Mesendoderm (in vitro differentiated cells): ENCODE measurements around the gene CADPS2.
A peak's percentile ranks its signal among the peaks of the same experiment; 100 is the strongest.

ENCODE experiments used
- DNase-seq: peaks from one replicate; pipeline ENCODE4 v3.0.0; 2013
- H2AK5ac ChIP-seq: 2 replicates; pipeline ENCODE4 v1.6.1; 2013; ENCODE audit warnings: low read length, inconsistent platforms
- H2BK120ac ChIP-seq: 2 replicates; pipeline ENCODE4 v1.6.1; 2013; ENCODE audit warnings: low read depth, mild to moderate bottlenecking, low read length, moderate library complexity, mixed read lengths
- H2BK15ac ChIP-seq: replicated peaks from 2 replicates; pipeline ENCODE4 v1.6.1; 2013; ENCODE audit warnings: low read depth, mild to moderate bottlenecking, moderate library complexity
- H2BK5ac ChIP-seq: 2 replicates; pipeline ENCODE4 v1.6.1; 2013; ENCODE audit warnings: low read length, inconsistent platforms
- H3K18ac ChIP-seq: 2 replicates; pipeline ENCODE4 v1.6.1; 2013; ENCODE audit warnings: mild to moderate bottlenecking, low read length, mixed read lengths
- H3K23ac ChIP-seq: one replicate; pipeline ENCODE4 v1.6.1; 2013; ENCODE audit warnings: low read length
- H3K27ac ChIP-seq: 2 replicates; pipeline ENCODE4 v1.5.1; 2013; ENCODE audit warnings: low read depth, mild to moderate bottlenecking, inconsistent platforms, low read length, moderate library complexity
- H3K27me3 ChIP-seq: 2 replicates; pipeline ENCODE4 v1.6.1; 2013; ENCODE audit warnings: low read length, control low read depth, mild to moderate bottlenecking, inconsistent platforms; ENCODE audit not compliant: insufficient read depth, poor library complexity
- H3K36me3 ChIP-seq: 2 replicates; pipeline ENCODE4 v1.6.1; 2013; ENCODE audit warnings: low read length, inconsistent platforms; ENCODE audit not compliant: control insufficient read depth, insufficient read depth
- H3K4ac ChIP-seq: one replicate; pipeline ENCODE4 v1.6.1; 2013; ENCODE audit warnings: low read depth, mild to moderate bottlenecking, low read length, moderate library complexity
- H3K4me1 ChIP-seq: 2 replicates; pipeline ENCODE4 v1.6.1; 2013; ENCODE audit warnings: low read depth, low read length, inconsistent platforms; ENCODE audit not compliant: control insufficient read depth
- H3K4me2 ChIP-seq: 2 replicates; pipeline ENCODE4 v1.6.1; 2013; ENCODE audit warnings: low read length
- H3K4me3 ChIP-seq: 2 replicates; pipeline ENCODE4 v1.5.1; 2013; ENCODE audit warnings: mild to moderate bottlenecking, low read length
- H3K56ac ChIP-seq: one replicate; pipeline ENCODE4 v1.6.1; 2013; ENCODE audit warnings: low read length
- H3K79me1 ChIP-seq: 2 replicates; pipeline ENCODE4 v1.6.1; 2013; ENCODE audit warnings: low read length, inconsistent platforms
- H3K79me2 ChIP-seq: 2 replicates; pipeline ENCODE4 v1.6.1; 2013; ENCODE audit warnings: mild to moderate bottlenecking, low read length; ENCODE audit not compliant: control insufficient read depth, insufficient read depth
- H3K9ac ChIP-seq: 2 replicates; pipeline ENCODE4 v1.6.1; 2013; ENCODE audit warnings: low read length, inconsistent platforms
- H4K5ac ChIP-seq: one replicate; pipeline ENCODE4 v1.6.1; 2013; ENCODE audit warnings: low read length
- H4K8ac ChIP-seq: one replicate; pipeline ENCODE4 v1.6.1; 2013; ENCODE audit warnings: low read depth, mild to moderate bottlenecking, control low read depth, low read length, moderate library complexity
- WGBS: extraction: QIAGEN DNeasy Blood & Tissue Kit; methylation state at CpG from one replicate; pipeline ENCODE4 v1.1.7; 2013; ENCODE audit warnings: low lambda C conversion rate, missing lambda C conversion rate; ENCODE audit not compliant: insufficient coverage; ENCODE audit errors: extremely low coverage; 5-methylcytosine and 5-hydroxymethylcytosine counted together

Gene CADPS2

GRCh38 chr7:122412441-122412840 is 473.8 kb downstream of the CADPS2 start:
- H3K4ac ChIP-seq = no peak overlapping the region
- no peak overlapping the region for H3K27ac ChIP-seq
- H3K9ac ChIP-seq = no peak overlapping the region
- H3K27me3 ChIP-seq = no peaks in the 10 kb centered on the region
- H3K4me1 ChIP-seq = peaks cover 2% of the 10 kb centered on the region
- H4K5ac ChIP-seq = no peak overlapping the region
- H3K4me2 ChIP-seq = no peak overlapping the region
- WGBS = no CpG with 5 or more reads among the region's 6 CpGs
- H3K4me3 ChIP-seq = no peak overlapping the region
- peak; percentile 31 for DNase-seq
- H3K23ac ChIP-seq = no peak overlapping the region
- H2BK5ac ChIP-seq = no peak overlapping the region
- no peak overlapping the region for H2BK15ac ChIP-seq
- H3K56ac ChIP-seq = no peak overlapping the region
- H2AK5ac ChIP-seq = no peak overlapping the region
- H3K18ac ChIP-seq = no peak overlapping the region
- no peak overlapping the region for H2BK120ac ChIP-seq
- H3K36me3 ChIP-seq = no peaks in the 10 kb centered on the region
- no peak overlapping the region for H4K8ac ChIP-seq
- H3K79me1 ChIP-seq = no peaks in the 10 kb centered on the region
- no peaks in the 10 kb centered on the region for H3K79me2 ChIP-seq

GRCh38 chr7:122407195-122407594 is 479.1 kb downstream of the CADPS2 start:
- no CpG with 5 or more reads among the region's 6 CpGs for WGBS
- H2AK5ac ChIP-seq = no peak overlapping the region
- no peak overlapping the region for H4K5ac ChIP-seq
- H2BK5ac ChIP-seq = no peak overlapping the region
- no peak overlapping the region for H3K9ac ChIP-seq
- H3K79me2 ChIP-seq = no peaks in the 10 kb centered on the region
- H2BK15ac ChIP-seq = no peak overlapping the region
- H4K8ac ChIP-seq = no peak overlapping the region
- peaks cover 2% of the 10 kb centered on the region for H3K27me3 ChIP-seq
- H3K23ac ChIP-seq = no peak overlapping the region
- no peak for DNase-seq
- H3K79me1 ChIP-seq = no peaks in the 10 kb centered on the region
- H3K18ac ChIP-seq = peak overlapping the region; percentile 28
- no peak overlapping the region for H3K4me3 ChIP-seq
- H3K4ac ChIP-seq = no peak overlapping the region
- no peaks in the 10 kb centered on the region for H3K36me3 ChIP-seq
- no peak overlapping the region for H2BK120ac ChIP-seq
- H3K4me1 ChIP-seq = no peaks in the 10 kb centered on the region
- H3K27ac ChIP-seq = no peak overlapping the region
- no peak overlapping the region for H3K4me2 ChIP-seq
- H3K56ac ChIP-seq = no peak overlapping the region

GRCh38 chr7:122403113-122403512 is 483.1 kb downstream of the CADPS2 start:
- peaks cover 2% of the 10 kb centered on the region for H3K27me3 ChIP-seq
- H3K4me1 ChIP-seq = peaks cover 4% of the 10 kb centered on the region
- H4K5ac ChIP-seq = no peak overlapping the region
- H3K56ac ChIP-seq = no peak overlapping the region
- no peak overlapping the region for H3K27ac ChIP-seq
- H3K4me3 ChIP-seq = no peak overlapping the region
- H3K79me1 ChIP-seq = no peaks in the 10 kb centered on the region
- no peak overlapping the region for H3K18ac ChIP-seq
- no peak overlapping the region for H3K4me2 ChIP-seq
- H3K9ac ChIP-seq = no peak overlapping the region
- H3K23ac ChIP-seq = no peak overlapping the region
- no peak for DNase-seq
- no peak overlapping the region for H2AK5ac ChIP-seq
- no peak overlapping the region for H2BK5ac ChIP-seq
- H2BK120ac ChIP-seq = no peak overlapping the region
- no peak overlapping the region for H2BK15ac ChIP-seq
- H3K4ac ChIP-seq = no peak overlapping the region
- H3K79me2 ChIP-seq = no peaks in the 10 kb centered on the region
- no peaks in the 10 kb centered on the region for H3K36me3 ChIP-seq
- H4K8ac ChIP-seq = no peak overlapping the region
- no CpG with 5 or more reads among the region's 1 CpG for WGBS

GRCh38 chr7:122402235-122402634 is 484.0 kb downstream of the CADPS2 start:
- Histone ChIP-seq H2BK120ac (no peak overlapping the region), H3K9ac (no peak overlapping the region), H3K4me1 (peaks cover 4% of the 10 kb centered on the region), H3K23ac (no peak overlapping the region), H4K5ac (no peak overlapping the region), H3K56ac (no peak overlapping the region), H3K4ac (no peak overlapping the region), H3K79me1 (no peaks in the 10 kb centered on the region), H3K36me3 (no peaks in the 10 kb centered on the region), H2BK5ac (no peak overlapping the region), H3K27ac (no peak overlapping the region), H2AK5ac (no peak overlapping the region), H3K4me3 (no peak overlapping the region), H3K4me2 (no peak overlapping the region), H3K27me3 (peaks cover 2% of the 10 kb centered on the region), H3K79me2 (no peaks in the 10 kb centered on the region), H4K8ac (no peak overlapping the region), H2BK15ac (no peak overlapping the region), H3K18ac (no peak overlapping the region)
- WGBS = no CpG with 5 or more reads among the region's 4 CpGs
- DNase-seq = peak; percentile 79

GRCh38 chr7:122397381-122397780 is 488.9 kb downstream of the CADPS2 start:
- Histone ChIP-seq H3K4ac (no peak overlapping the region), H4K8ac (no peak overlapping the region), H3K56ac (no peak overlapping the region), H3K23ac (no peak overlapping the region), H3K79me2 (no peaks in the 10 kb centered on the region), H2BK120ac (no peak overlapping the region), H3K27ac (no peak overlapping the region), H3K9ac (no peak overlapping the region), H3K36me3 (no peaks in the 10 kb centered on the region), H2BK5ac (no peak overlapping the region), H3K27me3 (no peaks in the 10 kb centered on the region), H3K18ac (no peak overlapping the region), H3K4me2 (no peak overlapping the region), H2BK15ac (no peak overlapping the region), H3K4me3 (no peak overlapping the region), H3K79me1 (no peaks in the 10 kb centered on the region), H2AK5ac (no peak overlapping the region), H3K4me1 (peaks cover 4% of the 10 kb centered on the region), H4K5ac (no peak overlapping the region)
- WGBS = no CpG with 5 or more reads among the region's 1 CpG
- DNase-seq = no peak

GRCh38 chr7:122394512-122394911 is 491.7 kb downstream of the CADPS2 start:
- H3K4ac ChIP-seq = no peak overlapping the region

More at GRCh38 chr7:122394512-122394911, 491.7 kb downstream of the CADPS2 start:
- Histone ChIP-seq H2BK120ac (no peak overlapping the region), H3K23ac (no peak overlapping the region), H4K5ac (no peak overlapping the region), H2BK5ac (no peak overlapping the region), H3K4me3 (no peak overlapping the region), H3K27ac (no peak overlapping the region), H3K27me3 (no peaks in the 10 kb centered on the region), H3K4me1 (no peaks in the 10 kb centered on the region), H3K18ac (no peak overlapping the region), H3K36me3 (no peaks in the 10 kb centered on the region), H3K56ac (no peak overlapping the region), H2AK5ac (no peak overlapping the region), H3K79me2 (no peaks in the 10 kb centered on the region), H4K8ac (no peak overlapping the region), H3K79me1 (no peaks in the 10 kb centered on the region), H2BK15ac (no peak overlapping the region), H3K4me2 (no peak overlapping the region), H3K9ac (no peak overlapping the region)
- DNase-seq = no peak
